Ishikawa (cell line): Measurements from ENCODE around the gene SLC6A19.

Experiments
- CEBPB ChIP-seq: IDR thresholded peaks from 2 replicates; pipeline ENCODE4 v1.6.1; 2012
- CREB1 ChIP-seq: IDR thresholded peaks from 2 replicates; pipeline ENCODE4 v1.6.1; 2012; ENCODE audit warnings: low read depth
- EGR1 ChIP-seq: IDR thresholded peaks from 2 replicates; pipeline ENCODE4 v1.6.1; 2012
- EP300 ChIP-seq: IDR thresholded peaks from 2 replicates; pipeline ENCODE4 v1.6.1; 2012; ENCODE audit warnings: borderline replicate concordance
- FOXM1 ChIP-seq: IDR thresholded peaks from 2 replicates; pipeline ENCODE4 v1.6.1; 2012; ENCODE audit warnings: low read depth, borderline replicate concordance
- NFIC ChIP-seq: IDR thresholded peaks from 2 replicates; pipeline ENCODE4 v1.6.1; 2012
- RAD21 ChIP-seq: IDR thresholded peaks from 2 replicates; pipeline ENCODE4 v1.6.1; 2012; ENCODE audit warnings: low read depth
- TAF1 ChIP-seq: IDR thresholded peaks from 2 replicates; pipeline ENCODE4 v1.6.1; 2012; ENCODE audit warnings: low read depth, mild to moderate bottlenecking
- TCF12 ChIP-seq: IDR thresholded peaks from 2 replicates; pipeline ENCODE4 v1.6.1; 2012; ENCODE audit warnings: low read depth
- TEAD4 ChIP-seq: IDR thresholded peaks from 2 replicates; pipeline ENCODE4 v1.6.1; 2012
- YY1 ChIP-seq: IDR thresholded peaks from 2 replicates; pipeline ENCODE4 v1.6.1; 2012; ENCODE audit warnings: low read depth
- ZBTB7A ChIP-seq: IDR thresholded peaks from 2 replicates; pipeline ENCODE4 v1.6.1; 2012; ENCODE audit warnings: low read depth
- TF ChIP-seq, protein P1 (sequence below): IDR thresholded peaks from 2 replicates; pipeline ENCODE4 v1.6.1; 2012
- TF ChIP-seq, protein P2 (sequence below): IDR thresholded peaks from 2 replicates; pipeline ENCODE4 v1.6.1; 2012
- TF ChIP-seq, protein P3 (sequence below): IDR thresholded peaks from 2 replicates; pipeline ENCODE4 v1.6.1; 2012; ENCODE audit warnings: low read depth, mild to moderate bottlenecking

SLC6A19 gene

DNA sequence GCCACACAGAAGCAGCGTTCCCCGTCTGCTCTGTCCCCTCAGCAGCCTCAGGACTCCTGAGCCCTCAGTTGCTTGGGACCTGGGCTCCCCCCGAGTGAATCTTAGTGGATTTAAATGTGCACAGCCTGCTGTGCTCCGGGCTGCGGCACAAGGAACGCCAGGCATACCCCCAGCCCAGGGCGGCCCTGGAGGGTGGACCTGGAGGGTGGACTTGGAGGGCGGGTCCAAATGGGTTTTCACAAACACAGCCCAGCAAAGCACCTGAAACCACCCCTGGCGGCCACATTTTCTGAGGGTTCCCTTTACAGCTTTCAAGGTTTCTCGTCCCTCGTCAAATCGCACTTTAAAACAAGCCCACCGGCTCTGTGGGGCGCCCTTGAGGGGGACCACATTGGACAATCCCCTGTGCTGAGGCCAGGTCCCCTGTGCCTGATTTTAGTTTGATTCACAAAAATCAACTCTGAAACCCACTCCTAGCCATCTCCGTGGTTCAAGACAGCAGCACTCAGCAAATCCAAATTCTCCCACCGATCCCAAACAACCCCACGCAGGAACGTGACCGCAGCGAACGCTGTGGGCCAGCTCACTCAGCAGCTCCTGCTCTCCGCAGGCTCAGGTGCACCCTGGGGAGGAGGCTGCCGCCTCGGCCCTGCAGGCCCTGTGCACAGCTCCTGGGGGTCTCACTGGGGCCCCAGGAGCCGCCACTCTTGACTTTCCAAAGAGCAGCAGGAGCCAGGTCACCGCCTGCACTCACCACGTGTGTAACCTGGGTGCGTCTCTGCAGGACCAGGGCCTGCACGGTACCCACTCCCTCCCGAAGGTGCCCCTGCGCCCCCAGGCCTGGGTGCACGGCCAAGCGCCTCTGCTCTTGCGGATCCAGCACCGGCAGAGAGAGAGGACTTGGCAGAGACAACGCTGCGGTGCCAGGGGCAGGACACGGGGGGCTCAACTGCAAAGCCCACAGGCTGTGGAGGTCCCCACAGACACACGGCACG lies 64.4 kb downstream of the SLC6A19 start:
- no peak for TF ChIP-seq RAD21
- no peak for TF ChIP-seq TAF1
- TF ChIP-seq, protein P1, sequence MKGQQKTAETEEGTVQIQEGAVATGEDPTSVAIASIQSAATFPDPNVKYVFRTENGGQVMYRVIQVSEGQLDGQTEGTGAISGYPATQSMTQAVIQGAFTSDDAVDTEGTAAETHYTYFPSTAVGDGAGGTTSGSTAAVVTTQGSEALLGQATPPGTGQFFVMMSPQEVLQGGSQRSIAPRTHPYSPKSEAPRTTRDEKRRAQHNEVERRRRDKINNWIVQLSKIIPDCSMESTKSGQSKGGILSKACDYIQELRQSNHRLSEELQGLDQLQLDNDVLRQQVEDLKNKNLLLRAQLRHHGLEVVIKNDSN = no peak
- TF ChIP-seq FOXM1 = no peak
- TF ChIP-seq, protein P2, sequence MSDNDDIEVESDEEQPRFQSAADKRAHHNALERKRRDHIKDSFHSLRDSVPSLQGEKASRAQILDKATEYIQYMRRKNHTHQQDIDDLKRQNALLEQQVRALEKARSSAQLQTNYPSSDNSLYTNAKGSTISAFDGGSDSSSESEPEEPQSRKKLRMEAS = no peak
- TF ChIP-seq TCF12 = no peak
- TF ChIP-seq CEBPB = no peak
- no peak for TF ChIP-seq YY1

DNA sequence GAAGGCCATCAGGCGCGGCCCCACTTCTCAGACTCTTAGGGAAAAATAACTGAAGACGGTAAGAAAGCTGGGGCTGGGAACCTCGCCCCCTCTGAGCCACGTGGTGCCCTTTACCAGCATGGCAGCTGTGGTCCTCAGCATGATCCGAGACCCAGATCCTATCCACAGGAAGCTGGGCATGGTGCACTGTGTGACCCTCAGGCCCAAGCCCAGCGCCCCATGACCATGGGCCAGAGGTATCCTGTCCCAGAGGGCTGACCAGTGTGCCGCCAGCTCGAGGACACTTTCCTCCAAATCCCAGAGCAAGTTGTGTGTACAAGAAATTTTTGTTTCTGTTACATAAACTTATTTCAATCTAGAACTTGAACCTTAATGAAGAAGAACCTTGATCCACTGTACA lies 65.4 kb downstream of the SLC6A19 start:
- no peak for TF ChIP-seq TAF1

DNA sequence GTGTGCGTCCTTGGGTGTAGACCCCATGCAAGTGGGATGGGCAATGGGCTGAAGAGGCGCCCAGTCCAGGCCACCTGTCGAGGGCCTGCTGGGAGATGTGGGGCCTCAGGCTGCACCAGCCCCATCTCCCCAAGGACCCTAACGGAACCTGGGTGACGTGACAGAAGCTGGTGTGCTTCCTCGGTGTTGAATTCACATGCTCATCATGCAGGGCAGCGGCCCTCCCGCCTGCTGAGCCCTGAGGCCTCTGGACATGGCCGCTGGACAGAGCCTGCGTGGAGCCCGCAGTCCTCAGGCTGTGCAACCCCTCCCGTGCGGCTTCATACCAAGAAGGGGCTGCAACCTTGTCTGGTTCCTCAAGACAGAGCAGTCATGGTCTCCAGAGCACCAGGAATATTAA lies 66.7 kb downstream of the SLC6A19 start:
- TF ChIP-seq, protein P2 = no peak
- TF ChIP-seq TEAD4 (no peak), YY1 (no peak), EP300 (no peak), FOXM1 (no peak), ZBTB7A (no peak), NFIC (no peak), RAD21 (no peak), CREB1 (no peak), EGR1 (no peak), TCF12 (no peak), TAF1 (no peak)
- TF ChIP-seq, protein P1 = no peak
- TF ChIP-seq, protein P3, sequence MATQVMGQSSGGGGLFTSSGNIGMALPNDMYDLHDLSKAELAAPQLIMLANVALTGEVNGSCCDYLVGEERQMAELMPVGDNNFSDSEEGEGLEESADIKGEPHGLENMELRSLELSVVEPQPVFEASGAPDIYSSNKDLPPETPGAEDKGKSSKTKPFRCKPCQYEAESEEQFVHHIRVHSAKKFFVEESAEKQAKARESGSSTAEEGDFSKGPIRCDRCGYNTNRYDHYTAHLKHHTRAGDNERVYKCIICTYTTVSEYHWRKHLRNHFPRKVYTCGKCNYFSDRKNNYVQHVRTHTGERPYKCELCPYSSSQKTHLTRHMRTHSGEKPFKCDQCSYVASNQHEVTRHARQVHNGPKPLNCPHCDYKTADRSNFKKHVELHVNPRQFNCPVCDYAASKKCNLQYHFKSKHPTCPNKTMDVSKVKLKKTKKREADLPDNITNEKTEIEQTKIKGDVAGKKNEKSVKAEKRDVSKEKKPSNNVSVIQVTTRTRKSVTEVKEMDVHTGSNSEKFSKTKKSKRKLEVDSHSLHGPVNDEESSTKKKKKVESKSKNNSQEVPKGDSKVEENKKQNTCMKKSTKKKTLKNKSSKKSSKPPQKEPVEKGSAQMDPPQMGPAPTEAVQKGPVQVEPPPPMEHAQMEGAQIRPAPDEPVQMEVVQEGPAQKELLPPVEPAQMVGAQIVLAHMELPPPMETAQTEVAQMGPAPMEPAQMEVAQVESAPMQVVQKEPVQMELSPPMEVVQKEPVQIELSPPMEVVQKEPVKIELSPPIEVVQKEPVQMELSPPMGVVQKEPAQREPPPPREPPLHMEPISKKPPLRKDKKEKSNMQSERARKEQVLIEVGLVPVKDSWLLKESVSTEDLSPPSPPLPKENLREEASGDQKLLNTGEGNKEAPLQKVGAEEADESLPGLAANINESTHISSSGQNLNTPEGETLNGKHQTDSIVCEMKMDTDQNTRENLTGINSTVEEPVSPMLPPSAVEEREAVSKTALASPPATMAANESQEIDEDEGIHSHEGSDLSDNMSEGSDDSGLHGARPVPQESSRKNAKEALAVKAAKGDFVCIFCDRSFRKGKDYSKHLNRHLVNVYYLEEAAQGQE = no peak

DNA sequence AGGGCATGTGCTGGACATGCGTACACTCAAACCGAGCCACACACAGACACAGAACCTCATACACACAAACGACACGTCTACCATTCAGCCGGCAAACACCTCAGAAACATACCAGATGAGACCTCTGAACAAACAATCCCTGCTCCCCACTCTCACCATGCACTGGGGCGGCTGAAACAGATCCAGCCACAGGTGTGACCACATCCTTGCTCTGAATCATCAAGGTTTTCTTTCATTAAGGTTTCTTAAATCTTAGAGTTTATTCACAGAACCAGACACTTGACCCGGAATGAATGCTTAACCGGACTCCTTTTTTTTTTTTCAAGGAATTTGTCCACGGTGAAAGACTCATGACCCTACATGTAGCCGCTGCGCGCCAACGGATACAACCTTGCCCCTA lies 67.3 kb downstream of the SLC6A19 start:
- TF ChIP-seq ZBTB7A (no peak), NFIC (no peak)
- TF ChIP-seq, protein P2 = no peak

DNA sequence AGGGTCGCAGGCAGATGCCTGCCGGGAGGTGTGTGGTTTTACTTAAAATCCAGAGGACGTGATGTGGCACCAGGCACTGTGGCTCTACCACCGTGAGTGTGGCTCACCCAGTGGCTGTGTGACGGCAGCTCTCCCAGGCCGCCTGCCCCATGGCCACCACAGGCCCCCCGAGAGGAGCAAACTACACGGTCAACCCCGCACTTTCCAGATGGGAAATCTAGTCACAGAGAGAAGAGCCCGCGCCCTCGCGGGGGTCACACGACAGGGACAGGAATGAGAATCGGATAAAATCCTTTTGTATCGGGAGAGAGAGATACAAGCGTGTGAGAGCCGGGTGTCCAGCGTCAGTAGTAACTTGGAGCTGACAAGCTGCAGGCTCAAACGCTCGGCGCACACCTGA lies 69.0 kb downstream of the SLC6A19 start:
- TF ChIP-seq CREB1 = no peak

DNA sequence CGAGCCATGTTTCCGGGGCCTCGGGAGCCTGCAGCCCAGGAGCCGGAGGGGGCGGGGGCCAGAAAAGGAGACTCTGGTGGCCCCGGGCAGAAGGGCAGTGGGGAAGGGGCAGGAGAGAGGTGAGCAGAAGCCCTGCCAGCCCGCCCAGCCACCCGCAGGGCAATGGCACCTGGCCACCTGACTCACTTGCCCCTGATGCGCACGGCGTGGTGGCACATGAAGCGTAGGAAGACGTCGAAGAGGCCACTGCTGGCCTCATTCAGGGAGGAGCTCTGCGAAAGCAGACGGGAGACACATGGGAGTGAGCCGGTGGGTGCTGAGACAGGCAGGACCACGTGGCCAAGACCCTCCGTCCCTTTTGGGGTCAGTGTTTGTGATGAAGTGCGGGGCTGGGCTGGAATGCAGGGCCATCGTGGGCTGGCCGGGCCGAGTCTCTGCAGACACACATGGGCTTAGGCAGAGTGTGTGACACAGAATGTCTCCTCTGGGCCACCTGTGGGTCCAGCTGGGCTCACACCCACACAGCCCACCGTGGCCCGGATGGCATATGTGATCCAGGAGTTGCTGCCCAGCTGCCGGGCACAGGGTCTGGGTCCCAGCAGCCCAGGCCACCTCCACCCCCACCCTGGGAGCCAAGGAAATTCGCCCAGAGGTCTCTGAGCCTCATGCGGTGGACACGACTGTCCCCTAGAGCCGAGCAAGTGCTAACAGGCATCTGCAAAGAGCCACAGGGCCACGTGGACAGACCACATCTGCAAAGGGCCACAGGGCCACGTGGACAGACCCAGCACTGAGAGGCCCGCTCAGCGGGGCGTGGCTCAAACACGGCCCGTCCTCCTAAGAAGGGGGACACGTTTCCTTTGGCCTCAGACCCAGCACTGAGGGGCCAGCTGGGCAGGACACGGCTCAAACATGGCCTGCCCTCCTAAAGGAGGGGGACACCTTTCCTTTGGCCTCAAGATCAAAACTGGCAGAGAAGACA lies 69.8 kb downstream of the SLC6A19 start:
- TF ChIP-seq, protein P3 = no peak
- no peak for TF ChIP-seq CREB1
- no peak for TF ChIP-seq NFIC
- TF ChIP-seq, protein P1 = no peak
- TF ChIP-seq TCF12 = no peak
- no peak for TF ChIP-seq TAF1
